GM18861 (cell line): ENCODE measurements around the gene LIMCH1.
"Not testable (repeated sequence)": the region's sequence is repeated elsewhere in the genome, so short reads cannot be mapped to it uniquely, and the experiment has no call there.

Source experiments
- ATAC-seq: cut with Tn5 transposase; IDR thresholded peaks from one replicate; pipeline ENCODE4 v1.9.1; 2021; ENCODE audit not compliant: unreplicated experiment

The LIMCH1 gene

GRCh38 chr4:41668024-41668423, 130.1 kb downstream of the LIMCH1 start:
- no peak for ATAC-seq

GRCh38 chr4:41670530-41670929, 132.6 kb downstream of the LIMCH1 start:
- no peak for ATAC-seq

- no peak for ATAC-seq
Observed at GRCh38 chr4:41670982-41671381, 133.0 kb downstream of the LIMCH1 start.

- ATAC-seq, result no peak
Observed at GRCh38 chr4:41678086-41678816, 140.3 kb downstream of the LIMCH1 start.

- ATAC-seq, result no peak
Observed at GRCh38 chr4:41678951-41679350, 141.0 kb downstream of the LIMCH1 start.

GRCh38 chr4:41679991-41680390, 142.0 kb downstream of the LIMCH1 start:
- no peak for ATAC-seq

GRCh38 chr4:41681054-41681453, 143.1 kb downstream of the LIMCH1 start:
- no peak for ATAC-seq

GRCh38 chr4:41683326-41683725, 145.4 kb downstream of the LIMCH1 start:
- ATAC-seq, result no peak

GRCh38 chr4:41686893-41687292, 148.9 kb downstream of the LIMCH1 start:
- no peak for ATAC-seq

- no peak for ATAC-seq
Observed at GRCh38 chr4:41687971-41688370, 150.0 kb downstream of the LIMCH1 start.

GRCh38 chr4:41692717-41693345, 154.9 kb downstream of the LIMCH1 start:
- ATAC-seq, result peak; percentile 85

GRCh38 chr4:41693629-41694028, 155.7 kb downstream of the LIMCH1 start:
- no peak for ATAC-seq

GRCh38 chr4:41696131-41696530, 158.2 kb downstream of the LIMCH1 start:
- no peak for ATAC-seq

- ATAC-seq, result no peak
Observed at GRCh38 chr4:41696763-41697162, 158.8 kb downstream of the LIMCH1 start.

GRCh38 chr4:41701983-41702382, 164.0 kb downstream of the LIMCH1 start:
- ATAC-seq, result no peak

- ATAC-seq, result no peak
Observed at GRCh38 chr4:41702770-41703169, 164.8 kb downstream of the LIMCH1 start.

- ATAC-seq, result no peak
Observed at GRCh38 chr4:41703785-41704184, 165.8 kb downstream of the LIMCH1 start.

- no peak for ATAC-seq
Observed at GRCh38 chr4:41709844-41710481, 172.0 kb downstream of the LIMCH1 start.

- not testable (repeated sequence) for ATAC-seq
Observed at GRCh38 chr4:41711654-41712053, 173.7 kb downstream of the LIMCH1 start.

GRCh38 chr4:41712425-41712824, 174.5 kb downstream of the LIMCH1 start:
- no peak for ATAC-seq

- ATAC-seq, result no peak
Observed at GRCh38 chr4:41713768-41714167, 175.8 kb downstream of the LIMCH1 start.

- no peak for ATAC-seq
Observed at GRCh38 chr4:41714364-41715000, 176.5 kb downstream of the LIMCH1 start.
